ENCODE data around the gene DUSP28. TPM values are rescaled to one million over a fixed set of nuclear protein-coding genes. Genes with fewer than 3 reads are reported as not detected.

Gene DUSP28
- total RNA-seq, 1 donor, result 4.7 TPM

- peak; percentile 57 for DNase-seq (ENCODE audit: insufficient read length, low spot score, missing footprints)
- no peak for TF ChIP-seq CTCF (IDR thresholded peaks at IDR 0.05; ENCODE audit: extremely low read depth, low read depth, low read length)
- Histone ChIP-seq H3K9me3 (ENCODE audit: low read depth, low read length) (no peaks in the 10 kb centered on the region), H3K4me3 (ENCODE audit: insufficient read depth, low read length) (no peak overlapping the region), H3K27ac (ENCODE audit: low read depth, low read length) (no peak overlapping the region), H2AFZ (ENCODE audit: low read length) (no peak overlapping the region), H3K4me1 (ENCODE audit: insufficient read depth, low read length) (peaks cover 6% of the 10 kb centered on the region), H3K4me2 (ENCODE audit: insufficient read depth, low read length) (no peak overlapping the region), H3K27me3 (ENCODE audit: insufficient read depth, low read length) (no peaks in the 10 kb centered on the region), H4K20me1 (ENCODE audit: insufficient read depth, low read length) (peaks cover 29% of the 10 kb centered on the region), H3K79me2 (ENCODE audit: insufficient read depth, low read length) (peaks cover 39% of the 10 kb centered on the region), H3K36me3 (ENCODE audit: insufficient read depth, low read length) (peaks cover 6% of the 10 kb centered on the region)
Measured at GRCh38 chr2:240594511-240595380, 34.6 kb downstream of the DUSP28 start.

GRCh38 chr2:240595381-240596079 lies 35.4 kb downstream of the DUSP28 start:
- peaks cover 24% of the 10 kb centered on the region for H4K20me1 ChIP-seq (ENCODE audit: insufficient read depth, low read length)
- peaks cover 34% of the 10 kb centered on the region for H3K79me2 ChIP-seq (ENCODE audit: insufficient read depth, low read length)
- H3K9me3 ChIP-seq (ENCODE audit: low read depth, low read length), result no peaks in the 10 kb centered on the region
- H3K4me3 ChIP-seq (ENCODE audit: insufficient read depth, low read length), result no peak overlapping the region
- peak; percentile 20 for TF ChIP-seq CTCF (IDR thresholded peaks at IDR 0.05; ENCODE audit: extremely low read depth, low read depth, low read length)
- peaks cover 6% of the 10 kb centered on the region for H3K4me1 ChIP-seq (ENCODE audit: insufficient read depth, low read length)
- no peak overlapping the region for H3K4me2 ChIP-seq (ENCODE audit: insufficient read depth, low read length)
- H3K36me3 ChIP-seq (ENCODE audit: insufficient read depth, low read length), result peaks cover 6% of the 10 kb centered on the region
- no peak overlapping the region for H2AFZ ChIP-seq (ENCODE audit: low read length)
- no peak overlapping the region for H3K27ac ChIP-seq (ENCODE audit: low read depth, low read length)
- H3K27me3 ChIP-seq (ENCODE audit: insufficient read depth, low read length), result no peaks in the 10 kb centered on the region
- DNase-seq (ENCODE audit: insufficient read length, low spot score, missing footprints), result peak; percentile 89

GRCh38 chr2:240596080-240596460 lies 35.9 kb downstream of the DUSP28 start:
- H4K20me1 ChIP-seq (ENCODE audit: insufficient read depth, low read length), result peaks cover 19% of the 10 kb centered on the region
- H3K4me3 ChIP-seq (ENCODE audit: insufficient read depth, low read length), result no peak overlapping the region
- no peak for TF ChIP-seq CTCF (IDR thresholded peaks at IDR 0.05; ENCODE audit: extremely low read depth, low read depth, low read length)
- no peaks in the 10 kb centered on the region for H3K27me3 ChIP-seq (ENCODE audit: insufficient read depth, low read length)
- H3K27ac ChIP-seq (ENCODE audit: low read depth, low read length), result no peak overlapping the region
- H3K4me2 ChIP-seq (ENCODE audit: insufficient read depth, low read length), result no peak overlapping the region
- no peak overlapping the region for H2AFZ ChIP-seq (ENCODE audit: low read length)
- DNase-seq (ENCODE audit: insufficient read length, low spot score, missing footprints), result no peak
- peaks cover 28% of the 10 kb centered on the region for H3K79me2 ChIP-seq (ENCODE audit: insufficient read depth, low read length)
- H3K9me3 ChIP-seq (ENCODE audit: low read depth, low read length), result no peaks in the 10 kb centered on the region
- H3K36me3 ChIP-seq (ENCODE audit: insufficient read depth, low read length), result peaks cover 6% of the 10 kb centered on the region
- H3K4me1 ChIP-seq (ENCODE audit: insufficient read depth, low read length), result peaks cover 6% of the 10 kb centered on the region

GRCh38 chr2:240596491-240596931 lies 36.4 kb downstream of the DUSP28 start:
- Histone ChIP-seq H4K20me1 (ENCODE audit: insufficient read depth, low read length) (peaks cover 15% of the 10 kb centered on the region), H3K4me3 (ENCODE audit: insufficient read depth, low read length) (no peak overlapping the region), H3K27ac (ENCODE audit: low read depth, low read length) (no peak overlapping the region), H3K36me3 (ENCODE audit: insufficient read depth, low read length) (peaks cover 6% of the 10 kb centered on the region), H3K9me3 (ENCODE audit: low read depth, low read length) (no peaks in the 10 kb centered on the region), H3K27me3 (ENCODE audit: insufficient read depth, low read length) (no peaks in the 10 kb centered on the region), H2AFZ (ENCODE audit: low read length) (no peak overlapping the region), H3K4me2 (ENCODE audit: insufficient read depth, low read length) (no peak overlapping the region), H3K79me2 (ENCODE audit: insufficient read depth, low read length) (peaks cover 24% of the 10 kb centered on the region), H3K4me1 (ENCODE audit: insufficient read depth, low read length) (peaks cover 2% of the 10 kb centered on the region)
- TF ChIP-seq CTCF (IDR thresholded peaks at IDR 0.05; ENCODE audit: extremely low read depth, low read depth, low read length), result no peak
- peak; percentile 74 for DNase-seq (ENCODE audit: insufficient read length, low spot score, missing footprints)
